SU-DHL-6 (cell line): ENCODE results near the gene NFATC4.

ENCODE experiments used
- H2AFZ ChIP-seq: fragments of 200-600 bp; sonication (generic); 2 replicates; pipeline ENCODE4 v1.6.1; 2014; ENCODE audit warnings: low read depth, mild to moderate bottlenecking, moderate library complexity, mixed read lengths, antibody characterized with exemption, low read length; ENCODE audit not compliant: severe bottlenecking
- H3F3A ChIP-seq: fragments of 200-600 bp; shearing (Covaris generic); 2 replicates; pipeline ENCODE4 v1.6.0; 2016; ENCODE audit warnings: antibody characterized with exemption, mild to moderate bottlenecking; ENCODE audit not compliant: insufficient read depth
- H3K27ac ChIP-seq: fragments of 200-600 bp; sonication (generic); 2 replicates; pipeline ENCODE4 v1.5.1; 2016; ENCODE audit warnings: low read depth, mild to moderate bottlenecking, low read length, moderate library complexity, mixed read lengths
- H3K27me3 ChIP-seq: fragments of 200-600 bp; sonication (generic), shearing (Covaris generic); 2 replicates; pipeline ENCODE4 v1.6.0; 2014; ENCODE audit warnings: mild to moderate bottlenecking, low read length
- H3K36me3 ChIP-seq: fragments of 200-600 bp; sonication (generic); 2 replicates; pipeline ENCODE4 v1.6.1; 2014; ENCODE audit warnings: mild to moderate bottlenecking, low read length, mixed read lengths
- H3K4me2 ChIP-seq: fragments of 300-600, 200-600 bp; shearing (Covaris generic), sonication (generic); 2 replicates; pipeline ENCODE4 v1.6.0; 2014; ENCODE audit warnings: low read length, low read depth, mild to moderate bottlenecking; ENCODE audit not compliant: poor library complexity, severe bottlenecking
- H3K4me3 ChIP-seq: fragments of 200-600 bp; sonication (generic); 2 replicates; pipeline ENCODE4 v1.5.1; 2014; ENCODE audit warnings: antibody characterized with exemption, low read length, mild to moderate bottlenecking, mixed read lengths; ENCODE audit not compliant: insufficient read depth, poor library complexity, severe bottlenecking
- H3K79me2 ChIP-seq: fragments of 200-600 bp; sonication (generic); 2 replicates; pipeline ENCODE4 v1.6.1; 2014; ENCODE audit warnings: mild to moderate bottlenecking, low read length, moderate library complexity; ENCODE audit not compliant: insufficient read depth
- H3K9ac ChIP-seq: fragments of 200-600 bp; sonication (generic); 2 replicates; pipeline ENCODE4 v1.7.0; 2014; ENCODE audit warnings: mild to moderate bottlenecking, low read length
- H3K9me2 ChIP-seq: fragments of 200-600 bp; sonication (generic); replicated peaks from 2 replicates; pipeline ENCODE4 v1.6.1; 2014; ENCODE audit warnings: low read length; ENCODE audit not compliant: insufficient read depth
- H3K9me3 ChIP-seq: fragments of 200-600 bp; sonication (generic); 2 replicates; pipeline ENCODE4 v1.6.1; 2014; ENCODE audit warnings: low read length, mixed read lengths; ENCODE audit not compliant: insufficient read depth
- H4K20me1 ChIP-seq: fragments of 200-600 bp; sonication (generic); 2 replicates; pipeline ENCODE4 v1.6.1; 2014; ENCODE audit warnings: low read depth, mild to moderate bottlenecking, antibody characterized with exemption, low read length, moderate library complexity, mixed read lengths
- CTCF ChIP-seq: fragments of 200-600 bp; sonication (generic); IDR thresholded peaks from one replicate; pipeline ENCODE4 v1.5.1; 2017; ENCODE audit warnings: antibody characterized with exemption, mild to moderate bottlenecking, low read length, moderate library complexity; ENCODE audit not compliant: insufficient read depth, poor library complexity, severe bottlenecking
- EZH2phosphoT487 ChIP-seq: fragments of 200-600 bp; sonication (generic), shearing (Covaris generic); conservative IDR thresholded peaks from 2 replicates; pipeline ENCODE4 v1.6.1; 2018; ENCODE audit warnings: mild to moderate bottlenecking, antibody characterized with exemption, low read length, moderate library complexity, mixed read lengths

The NFATC4 gene

DNA sequence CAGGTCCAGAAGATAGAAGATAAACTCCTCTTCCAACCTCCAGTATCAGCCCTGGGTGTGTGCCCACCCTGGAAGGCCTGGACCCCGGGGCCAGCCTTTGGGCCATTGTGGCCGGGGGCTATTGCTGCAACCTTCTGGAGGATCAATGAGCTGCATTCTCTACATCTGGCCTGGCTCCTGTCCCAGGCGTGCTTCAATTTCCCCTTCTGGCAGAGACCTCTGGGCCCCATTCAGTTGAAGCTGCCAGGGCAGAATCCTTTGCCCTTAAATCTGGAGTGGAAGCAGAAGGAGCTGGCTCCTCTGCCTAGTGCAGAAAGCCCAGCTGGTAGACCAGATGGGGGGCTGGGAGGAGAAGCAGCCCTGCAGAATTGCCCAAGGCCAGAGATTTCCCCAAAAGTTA, 40.8 kb downstream of the NFATC4 start:
- no peaks in the 10 kb centered on the region for H3K9me2 ChIP-seq
- H3K27ac ChIP-seq = no peak overlapping the region
- H3K9me3 ChIP-seq = no peaks in the 10 kb centered on the region
- TF ChIP-seq CTCF = no peak
- TF ChIP-seq EZH2phosphoT487 = no peak
- H2AFZ ChIP-seq = no peak overlapping the region
- no peak overlapping the region for H3K4me3 ChIP-seq
- H3K9ac ChIP-seq = no peak overlapping the region
- H4K20me1 ChIP-seq = no peaks in the 10 kb centered on the region
- H3F3A ChIP-seq = no peaks in the 10 kb centered on the region
- no peaks in the 10 kb centered on the region for H3K27me3 ChIP-seq
- H3K79me2 ChIP-seq = no peaks in the 10 kb centered on the region
- H3K36me3 ChIP-seq = no peaks in the 10 kb centered on the region
- H3K4me2 ChIP-seq = no peak overlapping the region

DNA sequence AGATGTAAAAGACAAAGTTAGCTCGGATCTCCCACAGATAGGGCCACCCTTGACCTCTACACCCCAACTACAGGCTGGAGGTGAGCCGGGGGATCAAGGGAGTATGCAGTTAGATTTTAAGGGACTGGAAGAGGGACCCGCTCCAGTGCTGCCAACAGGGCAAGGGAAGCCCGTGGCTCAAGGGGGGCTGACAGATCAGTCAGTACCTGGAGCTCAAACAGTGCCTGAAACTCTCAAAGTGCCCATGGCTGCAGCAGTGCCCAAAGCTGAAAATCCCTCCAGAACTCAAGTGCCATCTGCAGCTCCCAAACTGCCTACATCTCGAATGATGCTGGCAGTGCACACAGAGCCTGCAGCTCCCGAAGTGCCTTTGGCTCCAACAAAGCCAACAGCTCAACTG, 41.2 kb downstream of the NFATC4 start:
- H3F3A ChIP-seq = no peaks in the 10 kb centered on the region
- no peak overlapping the region for H3K9ac ChIP-seq
- no peak overlapping the region for H3K27ac ChIP-seq
- H3K9me3 ChIP-seq = no peaks in the 10 kb centered on the region
- H3K4me3 ChIP-seq = no peak overlapping the region
- H3K27me3 ChIP-seq = no peaks in the 10 kb centered on the region
- no peaks in the 10 kb centered on the region for H3K36me3 ChIP-seq
- no peaks in the 10 kb centered on the region for H4K20me1 ChIP-seq
- no peaks in the 10 kb centered on the region for H3K9me2 ChIP-seq
- TF ChIP-seq EZH2phosphoT487 = no peak
- TF ChIP-seq CTCF = no peak
- no peaks in the 10 kb centered on the region for H3K79me2 ChIP-seq
- H3K4me2 ChIP-seq = no peak overlapping the region
- no peak overlapping the region for H2AFZ ChIP-seq

DNA sequence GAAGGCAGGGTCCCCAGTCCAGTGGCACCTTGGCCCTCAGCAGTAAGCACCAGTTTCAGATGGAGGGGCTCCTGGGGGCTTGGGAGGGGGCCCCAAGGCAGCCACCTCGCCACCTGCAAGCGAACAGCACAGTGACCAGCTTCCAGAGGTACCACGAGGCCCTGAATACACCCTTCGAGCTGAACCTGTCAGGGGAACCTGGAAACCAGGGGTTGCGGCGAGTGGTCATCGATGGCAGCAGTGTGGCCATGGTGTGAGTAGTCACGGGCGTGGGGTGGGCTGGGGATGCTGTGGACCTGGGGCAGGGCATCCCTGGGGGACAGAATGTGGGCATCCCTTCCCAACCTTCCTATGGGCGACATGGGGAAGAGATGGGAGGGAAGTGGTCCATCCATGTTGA, 42.0 kb downstream of the NFATC4 start:
- no peaks in the 10 kb centered on the region for H3F3A ChIP-seq
- H3K27me3 ChIP-seq = no peaks in the 10 kb centered on the region
- no peak overlapping the region for H3K4me2 ChIP-seq
- no peaks in the 10 kb centered on the region for H3K36me3 ChIP-seq
- no peaks in the 10 kb centered on the region for H3K9me3 ChIP-seq
- TF ChIP-seq CTCF (no peak), EZH2phosphoT487 (no peak)
- H3K4me3 ChIP-seq = no peak overlapping the region
- no peak overlapping the region for H2AFZ ChIP-seq
- no peaks in the 10 kb centered on the region for H3K79me2 ChIP-seq
- no peaks in the 10 kb centered on the region for H3K9me2 ChIP-seq
- H4K20me1 ChIP-seq = no peaks in the 10 kb centered on the region
- H3K27ac ChIP-seq = no peak overlapping the region
- no peak overlapping the region for H3K9ac ChIP-seq
